NCI-H1092 treated with DMSO at 0.1 percent for 48 hours (cell line): ENCODE data around the gene THAP2.
"Not testable (repeated sequence)": the region's sequence is repeated elsewhere in the genome, so short reads cannot be mapped to it uniquely, and the experiment has no call there.

Experiments
- DNase-seq: peaks from one replicate; lab custom pipeline; 2025; lab: John Stamatoyannopoulos, UW

Gene THAP2

GRCh38 chr12:71662849-71663560 is 1.1 kb upstream of the THAP2 start:
- no peak for DNase-seq

- no peak for DNase-seq
Observed at GRCh38 chr12:71664411-71665089, 449 bp downstream of the THAP2 start.

GRCh38 chr12:71665090-71665463 is 976 bp downstream of the THAP2 start:
- DNase-seq = no peak

- no peak for DNase-seq
Observed at GRCh38 chr12:71666259-71666658, 2.2 kb downstream of the THAP2 start.

GRCh38 chr12:71671311-71671710 is 7.2 kb downstream of the THAP2 start:
- DNase-seq = no peak

GRCh38 chr12:71671816-71672215 is 7.7 kb downstream of the THAP2 start:
- DNase-seq = peak; percentile 39

GRCh38 chr12:71682466-71682865 is 18.4 kb downstream of the THAP2 start:
- DNase-seq = no peak

- DNase-seq = no peak
Observed at GRCh38 chr12:71683633-71684032, 19.5 kb downstream of the THAP2 start.

- no peak for DNase-seq
Observed at GRCh38 chr12:71684081-71684480, 20.0 kb downstream of the THAP2 start.

- no peak for DNase-seq
Observed at GRCh38 chr12:71685312-71685906, 21.3 kb downstream of the THAP2 start.

- peak; percentile 80 for DNase-seq
Observed at GRCh38 chr12:71685914-71686657, 22.0 kb downstream of the THAP2 start, which contains the start of gene TMEM19. Gene TMEM19 (plus strand): TSS chr12:71686082. CDS start chr12:71686681, 599 bp downstream.

GRCh38 chr12:71686658-71687025 is 22.5 kb downstream of the THAP2 start:
- DNase-seq = peak; percentile 60

- not testable (repeated sequence) for DNase-seq
Observed at GRCh38 chr12:71687172-71687571, 23.1 kb downstream of the THAP2 start.

GRCh38 chr12:71688961-71689570 is 25.0 kb downstream of the THAP2 start:
- DNase-seq = no peak

- peak; percentile 24 for DNase-seq
Observed at GRCh38 chr12:71691504-71692129, 27.5 kb downstream of the THAP2 start.

GRCh38 chr12:71693126-71693525 is 29.0 kb downstream of the THAP2 start:
- DNase-seq = no peak

GRCh38 chr12:71693651-71694050 is 29.6 kb downstream of the THAP2 start:
- DNase-seq = not testable (repeated sequence)

- DNase-seq = no peak
Observed at GRCh38 chr12:71694099-71694820, 30.2 kb downstream of the THAP2 start.

- DNase-seq = no peak
Observed at GRCh38 chr12:71695782-71696181, 31.7 kb downstream of the THAP2 start.

- not testable (repeated sequence) for DNase-seq
Observed at GRCh38 chr12:71702181-71702580, 38.1 kb downstream of the THAP2 start.

- no peak for DNase-seq
Observed at GRCh38 chr12:71702590-71702989, 38.5 kb downstream of the THAP2 start.
